Stimulated activated CD4-positive, alpha-beta T cell treated with anti-CD3 and anti-CD28 coated beads, Interleukin-15, amount 100 ng/mL, for 48 hours (primary cell): Measurements from ENCODE around the gene MTMR3.

Experiments
- DNase-seq, 2 donors: peaks; one replicate each; pipeline ENCODE4 v3.0.0-alpha.2; 2020; ENCODE audit warnings: low read depth in 2 of 2

The MTMR3 gene

DNA sequence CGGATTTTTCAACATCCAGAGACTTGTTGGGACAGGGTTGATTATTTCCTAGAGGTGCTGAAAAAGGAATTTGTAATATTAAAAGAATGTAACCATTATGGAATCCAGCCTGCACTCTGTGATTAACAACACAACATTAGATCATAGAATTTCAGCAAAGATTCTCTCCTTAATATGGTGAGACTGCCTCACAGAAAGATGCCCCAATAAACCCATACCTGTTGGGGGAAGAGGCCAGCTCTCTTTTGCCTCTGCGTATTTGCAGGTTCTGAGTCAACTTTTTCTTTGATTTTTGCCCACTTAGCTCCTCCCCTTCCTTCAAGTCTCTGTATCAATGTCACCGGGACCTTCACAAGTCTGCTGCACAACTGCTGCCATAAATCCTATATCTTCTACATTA lies 12.4 kb upstream of the MTMR3 start:
- DNase-seq, result no peak

DNA sequence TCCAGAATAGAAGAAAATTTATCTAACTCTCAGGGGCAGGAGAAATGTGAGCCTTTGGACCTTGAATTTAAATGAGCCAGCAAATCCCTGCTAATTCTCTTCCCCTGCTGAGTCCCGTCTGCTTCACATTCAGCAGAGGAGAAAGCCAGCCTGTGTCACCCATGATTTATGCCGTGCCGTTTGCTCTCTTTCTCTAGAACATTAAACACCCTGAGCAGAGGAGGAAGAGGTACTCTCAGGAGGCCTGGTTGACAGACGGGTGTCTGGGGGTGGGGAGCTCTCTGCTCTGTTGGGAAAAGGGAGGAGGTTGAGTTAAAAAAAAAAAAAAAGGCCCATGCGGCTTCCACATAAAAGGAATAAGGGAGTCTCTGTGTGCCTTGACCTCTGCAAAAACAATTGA lies 11.3 kb upstream of the MTMR3 start:
- DNase-seq, result no peak

DNA sequence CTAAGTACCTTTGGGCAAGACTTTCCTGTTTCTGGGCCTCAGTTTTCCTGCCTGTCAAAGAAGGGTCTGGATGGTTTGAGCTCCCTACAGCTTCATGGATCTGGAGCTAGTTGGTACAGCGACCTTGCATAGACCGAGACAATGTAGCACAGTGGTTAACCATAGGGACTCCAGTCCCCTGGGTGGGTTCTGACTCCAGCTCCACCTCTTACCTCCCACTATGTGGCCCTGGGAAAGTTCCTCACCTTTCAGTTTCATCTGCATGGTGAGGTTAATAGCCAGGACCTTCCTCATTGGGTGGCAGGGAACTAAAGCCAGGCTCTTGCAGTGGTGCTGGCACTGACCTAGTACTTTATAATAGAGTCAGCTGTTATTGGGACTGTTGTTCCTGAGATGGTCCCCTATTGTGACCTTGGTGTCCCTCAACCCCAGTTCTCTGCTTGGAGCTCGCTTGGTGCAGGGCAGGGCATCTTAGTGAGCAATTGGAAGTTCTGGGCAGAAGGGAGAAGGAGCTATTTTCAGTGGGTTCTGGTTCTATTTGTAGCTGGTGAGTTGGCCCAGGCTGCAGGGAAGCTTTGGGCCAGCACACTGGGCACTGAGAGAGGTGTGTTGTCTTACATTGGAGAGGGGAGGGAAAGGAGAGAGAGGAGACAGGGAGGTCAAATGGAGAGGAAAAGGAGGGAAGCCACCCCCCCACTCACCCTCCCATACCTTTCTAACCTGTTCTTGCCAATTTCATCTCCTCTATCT lies 10.7 kb upstream of the MTMR3 start:
- no peak for DNase-seq

DNA sequence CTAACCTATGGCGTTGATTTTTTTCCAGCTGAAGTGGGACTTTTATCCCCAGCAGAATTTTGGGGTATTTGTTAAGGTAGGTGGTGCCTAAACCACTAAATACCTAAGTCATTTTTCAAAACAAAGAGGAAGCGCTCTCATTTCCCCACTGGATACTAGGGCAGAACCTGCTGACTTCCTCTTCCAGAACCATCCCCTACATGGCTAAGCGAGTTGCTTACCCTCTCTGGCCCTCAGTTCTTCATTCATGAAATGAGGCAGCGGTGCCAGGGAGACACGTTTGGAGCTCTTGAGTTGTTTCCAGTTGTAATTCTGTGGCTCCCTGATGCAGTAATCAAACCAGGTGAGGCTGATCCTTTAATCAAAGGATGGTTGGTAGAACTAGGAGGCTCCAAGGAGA lies 10.0 kb upstream of the MTMR3 start:
- DNase-seq, result no peak

DNA sequence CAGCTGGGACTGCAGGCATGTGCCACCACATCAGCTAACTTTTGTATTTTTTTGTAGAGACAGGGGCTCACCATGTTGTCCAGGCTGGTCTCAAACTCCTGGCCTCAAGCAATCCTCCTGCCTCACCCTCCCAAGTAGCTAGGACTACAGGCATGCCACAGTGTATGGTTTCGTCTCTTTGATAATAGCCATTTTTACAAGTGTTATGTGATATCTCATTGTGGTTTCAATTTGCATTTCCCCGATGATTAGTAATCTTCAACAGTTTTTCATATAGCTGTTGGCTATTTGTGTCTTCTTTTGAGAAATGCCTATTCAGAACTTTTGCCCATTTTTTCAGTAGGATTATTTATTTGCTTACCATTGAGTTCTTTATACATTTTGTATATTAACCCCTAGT lies 9.0 kb upstream of the MTMR3 start:
- no peak for DNase-seq

DNA sequence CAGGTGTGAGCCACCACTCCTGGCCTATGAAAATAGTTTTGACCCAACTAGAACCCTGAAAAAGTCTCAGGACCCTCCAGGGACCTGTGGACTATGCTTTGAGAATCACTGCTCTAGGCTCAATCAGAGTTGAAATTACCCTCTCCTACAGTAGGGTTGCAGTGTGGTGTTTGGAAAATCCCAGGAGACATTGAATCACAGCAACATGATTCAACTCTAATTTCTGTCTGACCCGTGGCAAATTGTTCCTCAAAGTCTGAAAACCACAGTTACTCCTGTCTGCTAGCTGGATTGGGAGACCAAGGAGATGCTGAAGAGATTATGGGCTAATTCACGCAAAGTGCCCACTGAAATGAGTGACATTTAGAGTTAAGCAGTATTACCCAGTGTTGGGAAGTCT lies 5.4 kb upstream of the MTMR3 start:
- no peak for DNase-seq

DNA sequence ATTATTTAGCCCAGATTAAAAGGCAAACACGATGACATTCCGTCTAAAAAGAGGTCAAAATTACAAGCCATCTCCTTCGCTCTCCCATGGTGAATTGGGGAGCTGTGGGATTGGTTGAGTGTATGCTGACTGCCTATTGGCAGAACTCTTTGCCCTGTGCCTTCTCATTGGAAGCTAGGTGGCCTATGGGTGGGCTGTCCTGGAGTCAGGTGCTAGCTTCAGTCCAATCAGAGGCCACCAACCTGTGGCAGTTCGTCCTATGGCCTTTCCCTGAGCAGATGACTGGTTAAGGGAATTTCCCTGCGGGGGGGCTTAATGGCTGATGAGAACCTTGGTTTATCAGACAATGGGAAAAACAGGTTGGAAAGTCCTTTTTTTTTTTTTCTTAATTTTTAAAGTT lies 3.2 kb upstream of the MTMR3 start:
- no peak for DNase-seq

DNA sequence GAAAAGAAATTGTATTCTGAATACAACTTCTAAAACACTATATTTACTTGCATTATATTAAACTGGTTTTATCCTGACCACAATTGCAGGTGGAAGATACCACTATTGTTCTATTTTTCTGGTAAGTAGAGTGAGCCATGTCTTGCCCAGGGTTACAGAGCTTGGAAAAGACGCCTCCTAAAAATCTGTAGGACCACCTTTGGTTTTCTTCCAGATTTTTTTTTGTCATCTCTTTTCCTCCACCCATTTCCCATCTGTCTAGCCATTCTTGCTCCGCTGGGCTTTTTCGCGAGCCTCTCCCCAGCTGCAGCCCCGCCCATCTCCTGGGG lies 294 bp upstream of the MTMR3 start:
- no peak for DNase-seq

DNA sequence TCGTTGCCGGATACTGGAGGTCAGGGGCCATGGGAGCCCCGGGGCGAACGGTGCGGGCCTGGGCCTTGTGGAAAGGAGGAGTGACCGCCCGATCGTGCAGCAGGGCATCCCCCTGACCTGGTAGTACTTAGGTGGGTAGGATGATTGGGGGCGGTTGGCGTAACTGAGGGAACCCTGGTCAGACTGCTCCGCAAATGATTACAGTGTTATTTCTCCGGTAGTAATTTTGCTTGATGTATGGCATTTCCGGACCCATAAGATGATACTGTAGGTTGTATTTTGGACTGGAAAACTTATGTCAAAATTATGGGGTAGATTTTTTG lies 762 bp downstream of the MTMR3 start:
- no peak for DNase-seq

DNA sequence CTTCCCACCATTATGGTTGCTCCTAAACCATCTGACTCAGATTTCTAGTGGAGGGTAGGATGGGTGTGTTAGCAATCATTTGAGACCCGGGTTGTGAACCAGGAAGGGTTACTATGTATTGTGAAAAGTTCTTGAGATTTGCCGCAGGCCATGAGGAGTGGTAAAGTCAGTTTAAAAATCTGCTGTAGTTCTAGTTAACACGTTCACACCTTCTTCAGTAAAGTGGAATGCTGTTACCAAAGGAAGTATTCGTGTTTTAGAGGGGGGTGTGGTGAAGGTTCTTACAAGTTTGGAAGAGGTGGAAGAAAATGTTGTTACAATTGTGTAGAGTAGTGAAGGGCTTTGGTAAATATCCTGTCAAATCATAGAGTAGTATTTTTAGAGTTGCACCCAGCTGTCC lies 2.6 kb downstream of the MTMR3 start:
- no peak for DNase-seq

DNA sequence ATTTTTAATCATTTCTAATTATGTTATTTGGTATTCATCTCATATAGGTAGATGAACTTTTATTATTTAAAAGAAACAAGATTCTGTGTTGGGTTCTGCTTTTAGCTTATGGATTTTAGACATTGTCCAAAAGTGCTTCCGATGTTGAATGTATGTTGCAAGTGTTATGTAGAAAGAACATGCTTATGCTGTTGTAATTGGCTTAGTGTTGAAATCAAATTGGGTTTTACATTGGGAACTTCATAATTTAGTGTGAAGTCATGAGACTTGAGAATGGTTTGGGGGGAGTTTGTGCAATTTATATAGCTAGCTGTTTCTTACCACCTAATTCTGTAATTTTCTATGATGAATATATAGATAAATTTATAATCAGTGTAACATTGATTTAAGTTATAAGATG lies 3.6 kb downstream of the MTMR3 start:
- DNase-seq, result no peak

DNA sequence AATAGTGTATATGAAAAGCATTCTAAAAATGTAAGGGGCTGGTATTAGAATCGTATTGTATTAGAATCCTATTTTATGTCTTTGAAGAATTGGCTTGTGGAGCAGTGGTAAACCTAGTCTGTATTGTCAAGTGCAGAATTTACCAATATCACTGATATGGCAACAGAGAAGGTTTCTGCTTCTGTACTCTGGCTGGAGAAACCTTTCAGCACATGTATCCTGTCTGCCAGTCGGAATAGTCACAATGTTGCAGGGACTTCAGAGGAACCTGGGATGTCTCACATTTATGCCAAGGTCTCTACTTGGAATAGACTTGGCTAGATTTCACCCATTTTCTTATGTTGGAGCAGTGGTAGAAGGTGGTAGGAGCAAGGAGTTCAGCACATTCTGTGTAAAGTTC lies 4.4 kb downstream of the MTMR3 start:
- no peak for DNase-seq

DNA sequence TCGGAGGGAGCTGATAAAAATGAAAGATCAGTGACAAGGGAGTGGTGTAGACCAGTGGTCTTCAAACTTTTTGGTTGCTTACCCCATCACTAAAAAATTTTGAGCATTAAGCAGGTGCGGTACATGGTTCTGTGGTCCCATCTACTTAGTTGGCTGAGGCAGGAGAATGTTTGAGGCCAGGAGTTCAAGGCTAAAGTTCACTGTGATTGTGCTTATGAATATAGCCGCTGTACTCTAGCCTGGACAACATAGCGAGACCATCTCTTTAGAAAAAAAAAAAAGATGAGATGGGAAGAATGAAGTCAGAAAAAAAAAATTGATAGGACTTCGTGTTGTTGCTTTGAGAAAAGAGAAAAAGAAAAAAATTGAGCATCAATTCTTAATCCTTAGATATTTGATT lies 7.8 kb downstream of the MTMR3 start:
- no peak for DNase-seq

DNA sequence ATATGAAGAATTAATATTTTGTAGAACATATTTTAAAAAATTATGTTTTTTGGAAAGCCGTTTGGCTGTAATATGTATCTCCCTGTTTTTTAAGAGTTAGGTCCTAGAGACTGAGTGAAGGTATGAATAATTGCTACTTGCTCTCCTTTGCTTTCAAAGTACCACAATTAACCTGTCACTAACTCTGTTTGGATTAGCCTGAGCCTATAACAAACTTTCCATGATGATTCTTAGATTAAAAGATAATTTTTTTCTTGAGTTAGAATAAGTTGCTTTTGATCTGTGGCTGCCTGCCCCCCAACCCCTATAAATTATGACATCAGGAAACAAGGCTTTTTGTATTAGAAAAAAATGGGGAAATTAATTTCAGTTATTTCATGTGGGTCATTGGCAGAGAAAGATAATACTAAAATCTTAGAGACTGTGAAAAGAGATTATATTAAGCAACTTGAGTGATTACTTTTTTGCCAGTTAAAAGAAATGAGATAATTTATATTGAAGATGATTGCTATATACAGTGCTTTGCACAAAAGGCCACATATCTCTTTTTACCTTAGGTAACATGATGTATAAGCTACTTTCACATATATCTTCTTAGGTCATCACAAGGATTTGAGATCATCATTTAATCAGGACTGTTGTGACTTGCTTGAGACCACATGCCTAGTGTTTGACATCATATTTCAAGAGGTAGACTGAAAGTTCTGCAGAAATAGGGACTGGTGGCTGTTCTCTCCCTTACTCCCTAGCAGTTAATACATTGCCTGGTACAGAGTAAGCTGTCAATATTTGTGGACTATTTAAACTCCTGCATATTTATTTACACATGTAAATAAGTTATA lies 9.6 kb downstream of the MTMR3 start:
- no peak for DNase-seq

DNA sequence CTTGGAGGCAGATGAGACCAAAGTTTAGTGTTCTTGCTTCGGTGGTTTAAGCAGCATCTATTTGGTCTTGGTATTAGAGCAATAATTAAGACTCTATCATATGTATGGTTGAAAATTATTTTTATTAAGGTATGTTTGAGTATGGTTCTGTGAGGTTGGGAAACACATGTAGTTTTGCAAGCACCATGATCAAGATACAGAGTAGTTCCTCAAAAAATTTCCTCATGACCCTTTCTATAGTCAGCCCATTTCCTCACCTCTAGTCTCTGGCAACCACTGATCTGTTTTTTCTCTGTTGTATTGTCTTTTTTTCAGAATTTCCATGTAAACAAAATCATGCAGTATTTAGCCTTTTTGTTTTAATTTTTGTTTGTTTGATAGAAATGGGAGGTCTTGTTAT lies 18.4 kb downstream of the MTMR3 start:
- DNase-seq, result no peak

DNA sequence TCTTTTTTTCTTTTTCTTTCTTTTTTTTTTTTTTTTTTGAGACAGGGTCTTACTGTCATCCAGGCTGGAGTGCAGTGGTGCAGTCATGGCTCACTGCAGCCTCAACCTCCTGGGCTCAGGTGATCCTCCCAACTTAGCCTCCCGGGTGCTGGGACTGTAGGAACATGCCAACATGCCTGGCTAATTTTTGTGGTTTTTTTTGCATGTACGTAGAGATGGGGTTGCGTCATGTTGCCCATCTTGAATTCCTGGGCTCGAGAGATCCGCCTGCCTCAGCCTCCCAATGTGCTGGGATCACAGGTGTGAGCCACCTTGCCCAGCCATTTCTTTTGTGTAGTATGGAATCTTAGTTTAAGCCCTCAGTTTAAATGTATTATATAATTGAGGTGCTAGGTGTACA lies 20.4 kb downstream of the MTMR3 start:
- no peak for DNase-seq

DNA sequence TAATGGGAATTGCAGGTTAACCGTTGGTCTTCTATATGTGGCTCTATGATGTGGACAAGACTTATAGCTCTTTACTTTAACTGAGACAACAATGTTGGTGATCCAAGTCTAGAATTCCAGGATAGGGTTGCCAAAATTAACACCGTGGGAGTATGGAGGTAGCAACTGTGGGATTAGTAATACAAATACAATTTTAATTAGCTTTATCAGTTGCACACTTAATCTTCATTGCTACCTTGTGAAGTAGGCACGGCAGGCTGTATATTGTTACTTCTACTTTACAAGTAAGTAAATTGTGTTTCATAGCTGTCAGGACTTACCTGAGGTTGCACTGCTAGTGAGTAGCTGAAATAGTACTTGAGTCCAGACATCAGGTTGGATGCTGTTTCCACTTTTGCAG lies 21.0 kb downstream of the MTMR3 start:
- DNase-seq, result no peak

DNA sequence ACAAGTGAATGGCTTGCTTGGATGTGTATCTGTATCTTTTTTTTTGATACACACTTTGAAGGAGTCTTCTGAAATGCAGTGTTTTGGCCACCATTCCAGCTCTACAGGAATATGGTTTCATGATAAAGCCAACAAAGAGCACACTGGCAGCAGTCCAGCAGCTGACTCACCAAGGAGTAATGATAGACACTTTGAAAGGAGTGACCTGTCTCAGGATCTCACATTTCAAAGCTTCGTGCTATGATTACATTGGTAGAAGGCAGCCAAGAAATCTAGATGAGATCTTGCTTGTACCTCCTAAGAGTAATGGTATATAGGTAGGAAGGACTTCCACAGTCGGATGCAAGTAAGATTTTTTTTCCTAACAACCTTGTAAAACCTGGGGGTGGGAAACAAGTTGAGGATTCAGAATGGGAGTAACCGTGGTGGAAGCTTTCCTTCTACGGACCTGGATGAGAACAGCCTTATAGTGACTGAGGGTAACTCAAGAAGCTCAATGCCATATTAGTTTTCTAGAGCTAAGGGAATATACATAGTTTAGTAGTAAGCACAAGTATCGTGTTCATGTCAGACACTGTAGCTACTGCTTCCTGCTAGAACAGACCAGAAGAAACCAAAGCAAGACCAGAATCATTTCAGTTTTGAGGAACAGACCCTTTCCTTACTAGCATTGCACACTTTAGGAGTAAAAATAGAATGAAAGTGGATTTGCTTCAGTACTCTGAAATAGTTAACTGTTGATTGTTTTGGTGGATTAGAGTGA lies 25.0 kb downstream of the MTMR3 start:
- DNase-seq, result no peak

DNA sequence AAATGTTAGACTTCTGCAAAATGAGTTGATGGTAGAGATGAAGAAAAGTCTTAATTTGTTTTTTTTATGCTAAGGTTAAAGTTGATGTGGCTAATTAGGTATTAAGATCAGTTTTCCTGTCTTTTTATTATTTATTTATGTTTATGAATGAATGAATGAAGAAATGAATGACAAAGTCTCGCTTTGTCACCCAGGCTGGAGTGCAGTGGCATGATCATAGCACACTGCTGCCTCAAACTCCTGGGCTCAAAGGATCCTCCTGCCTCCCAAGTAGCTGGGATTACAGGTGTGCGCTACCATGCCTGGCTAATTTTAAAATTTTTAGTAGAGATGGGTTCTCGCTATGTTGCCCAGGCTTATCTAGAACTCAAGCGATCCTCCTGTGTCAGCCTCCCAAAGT lies 29.2 kb downstream of the MTMR3 start:
- no peak for DNase-seq

DNA sequence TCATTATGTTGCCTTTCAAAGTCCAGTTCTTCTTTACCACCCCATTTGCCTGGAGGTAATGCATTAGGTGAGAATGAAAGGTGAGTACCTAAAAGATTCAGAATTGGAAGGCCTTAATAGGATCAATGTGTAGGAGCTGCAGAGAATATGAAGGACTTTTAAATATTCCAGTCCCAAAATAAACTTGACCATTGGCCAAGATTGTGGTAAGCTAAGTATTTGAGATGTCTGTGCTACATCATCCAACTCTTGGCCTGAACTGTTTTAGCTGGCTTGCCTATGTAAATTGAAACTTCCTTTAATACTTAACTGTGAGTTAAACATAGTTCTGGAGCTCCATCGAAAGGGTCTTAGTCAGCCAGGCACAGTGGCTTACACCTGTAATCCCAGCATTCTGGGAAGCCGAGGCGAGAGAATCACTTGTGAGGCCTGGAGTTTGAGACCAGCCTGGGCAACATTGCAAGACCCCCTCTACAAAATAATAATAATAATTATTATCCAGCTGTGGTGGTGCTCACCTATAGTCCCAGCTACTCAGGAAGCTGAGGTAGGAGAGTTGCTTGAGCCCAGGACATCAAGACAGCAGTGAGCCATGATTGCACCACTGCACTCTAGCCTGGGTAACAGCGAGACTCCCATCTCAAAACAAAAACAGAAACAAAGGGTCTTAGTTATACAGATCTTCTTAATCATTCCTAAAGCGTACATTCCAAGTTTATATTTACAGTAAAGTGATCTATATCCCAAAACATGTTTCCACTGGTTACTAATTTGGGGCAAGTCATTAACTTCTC lies 29.8 kb downstream of the MTMR3 start:
- DNase-seq, result no peak

DNA sequence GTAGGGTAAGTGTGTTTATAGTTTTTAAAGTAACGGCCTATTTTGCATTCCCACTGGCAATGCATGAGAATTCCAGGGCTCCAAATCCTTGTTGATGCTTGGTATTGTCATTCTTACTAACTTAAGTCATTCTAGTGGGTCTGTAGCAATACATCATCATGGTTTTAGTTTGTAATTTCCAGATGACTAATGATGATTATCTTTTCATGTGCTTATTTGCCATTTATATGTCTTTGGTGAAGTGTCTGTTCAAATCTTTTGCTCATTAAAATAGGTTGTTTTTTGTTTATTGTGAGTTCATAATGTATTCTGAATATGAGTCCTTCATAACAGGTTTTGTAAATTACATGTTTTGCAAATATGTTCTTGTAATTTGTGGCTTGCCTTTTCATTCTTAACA lies 31.2 kb downstream of the MTMR3 start:
- DNase-seq, result no peak

DNA sequence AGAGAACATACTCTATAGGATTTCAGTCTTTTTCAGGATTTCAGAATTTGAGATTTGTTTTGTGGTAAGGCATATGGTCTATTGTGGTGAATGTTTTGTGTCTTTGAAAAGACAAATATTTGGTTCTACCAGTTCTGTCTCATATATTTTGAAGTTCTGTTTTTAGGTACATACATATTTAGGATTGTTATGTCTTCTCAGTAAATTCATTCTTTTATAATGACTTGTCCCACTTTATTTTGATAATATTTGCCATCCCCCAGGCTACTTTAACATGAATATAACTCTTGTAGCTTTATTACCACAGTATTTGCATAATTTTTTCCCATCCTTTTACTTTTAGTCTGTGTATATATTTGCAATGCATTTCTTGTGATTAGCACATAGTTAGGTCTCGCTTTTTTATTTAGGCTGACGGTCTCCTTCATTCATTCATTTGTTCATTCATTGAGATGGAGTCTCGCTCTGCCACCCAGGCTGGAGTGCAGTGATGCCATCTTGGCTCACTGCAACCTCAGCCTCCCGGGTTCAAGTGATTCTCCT lies 32.1 kb downstream of the MTMR3 start:
- no peak for DNase-seq
